ENCODE results near the gene DEFB132. TPM values are rescaled to one million over a fixed set of nuclear protein-coding genes. Genes with fewer than 3 reads are reported as not detected.
A peak's percentile ranks its signal among the peaks of the same experiment; 100 is the strongest.

The DEFB132 gene
- total and polyA plus RNA-seq, 2 of the 13 experiments (the other 11 are each of a cell fraction or from before 2014, with no cell fraction given), result not detected

- TF ChIP-seq PRMT3 (CRISPR knock-in tag; IDR thresholded peaks at IDR 0.05; ENCODE audit: borderline replicate concordance, low read depth) (no peak), AGO1 (IDR thresholded peaks at IDR 0.05; ENCODE audit: low read depth, low read length, poor library complexity, severe bottlenecking) (no peak), ZSCAN29 (CRISPR knock-in tag; conservative IDR thresholded peaks at IDR 0.05) (no peak), PTBP1 (IDR thresholded peaks at IDR 0.05; ENCODE audit: low read depth, low read length, poor library complexity, severe bottlenecking) (no peak), NFATC3 (CRISPR knock-in tag; IDR thresholded peaks at IDR 0.05) (no peak), FOXA3 (CRISPR knock-in tag; IDR thresholded peaks at IDR 0.05) (peak; percentile 13; the same call in 1 of the 2 replicates)
These were observed 48.5 kb upstream of the DEFB132 start (continued) for GRCh38 chr20:208942-209566.

- 5% methylated on average over 7 of the region's 7 CpGs for WGBS (ENCODE audit: low lambda C conversion rate)
- CTCF ChIA-PET (ENCODE audit: low intra/inter-chr PET ratio, low total read pairs), result no interaction called here
These were observed 46.6 kb upstream of the DEFB132 start for GRCh38 chr20:210809-211502.

More at GRCh38 chr20:210809-211502, 46.6 kb upstream of the DEFB132 start:
- Histone ChIP-seq H3K79me2 (ENCODE audit: insufficient read depth, low read length) (no peaks in the 10 kb centered on the region), H3K27me3 (ENCODE audit: control insufficient read depth in 1 of 2, insufficient read depth in 2 of 2, low read length in 2 of 2) (peaks cover 1 to 22% of the 10 kb centered on the region in 2 experiments; a peak in 3 of 5 replicates), H3K4me1 (ENCODE audit: insufficient read depth, low read length) (no peaks in the 10 kb centered on the region), H3K36me3 (replicated peaks in 1 of 2; ENCODE audit: control insufficient read depth in 1 of 2, insufficient read depth in 2 of 2, low read length in 2 of 2) (no peaks in the 10 kb centered on the region), H2AFZ (ENCODE audit: low read length) (no peak overlapping the region), H3K4me2 (ENCODE audit: low read depth, low read length) (no peak overlapping the region), H4K20me1 (ENCODE audit: insufficient read depth, low read length) (no peaks in the 10 kb centered on the region), H3K9me3 (ENCODE audit: low read length) (no peaks in the 10 kb centered on the region), H3K9ac (ENCODE audit: insufficient read depth, low read depth, low read length) (no peak overlapping the region), H3K4me3 (replicated peaks in 1 of 3; ENCODE audit: insufficient read depth in 1 of 3, low read depth in 2 of 3, low read length in 3 of 3) (no peak overlapping the region), H3K27ac (ENCODE audit: extremely low read length, insufficient read depth, low read length) (no peak overlapping the region)
- TF ChIP-seq ATF7 (IDR thresholded peaks at IDR 0.05), result 0 out of 2 replicates have a peak, but pooled peaks have one; percentile 8
- TF ChIP-seq ATF7 (CRISPR knock-in tag; IDR thresholded peaks at IDR 0.05), result no peak
- TF ChIP-seq USF2 (IDR thresholded peaks at IDR 0.05; ENCODE audit: low read depth, low read length), result no peak
- TF ChIP-seq USF2 (CRISPR knock-in tag; IDR thresholded peaks at IDR 0.05; ENCODE audit: borderline replicate concordance), result no peak
- no peak for FAIRE-seq
- intact Hi-C loops (cut with micrococcal nuclease; ENCODE audit: unreplicated experiment), result no loop called here
- DNase-seq (ENCODE audit: low spot score), result no peak
- in situ Hi-C loops (cut with HindIII; ENCODE audit: extremely low pct_ligation_motif_present, low pct_unique_long_range_greater_than_20kb), result no loop called here
- POLR2A ChIA-PET, result no interaction called here
- ATAC-seq, result no peak
- BruUV-seq (replicated peaks), result no TSS peak

All from HepG2 (cell line).